GM19025 (cell line): ENCODE measurements around the gene FAM3D.

Source experiments
- ATAC-seq: cut with Tn5 transposase; IDR thresholded peaks from one replicate; pipeline ENCODE4 v1.9.1; 2021; ENCODE audit warnings: mild to moderate bottlenecking, low read depth, moderate library complexity; ENCODE audit not compliant: unreplicated experiment

Gene FAM3D

DNA sequence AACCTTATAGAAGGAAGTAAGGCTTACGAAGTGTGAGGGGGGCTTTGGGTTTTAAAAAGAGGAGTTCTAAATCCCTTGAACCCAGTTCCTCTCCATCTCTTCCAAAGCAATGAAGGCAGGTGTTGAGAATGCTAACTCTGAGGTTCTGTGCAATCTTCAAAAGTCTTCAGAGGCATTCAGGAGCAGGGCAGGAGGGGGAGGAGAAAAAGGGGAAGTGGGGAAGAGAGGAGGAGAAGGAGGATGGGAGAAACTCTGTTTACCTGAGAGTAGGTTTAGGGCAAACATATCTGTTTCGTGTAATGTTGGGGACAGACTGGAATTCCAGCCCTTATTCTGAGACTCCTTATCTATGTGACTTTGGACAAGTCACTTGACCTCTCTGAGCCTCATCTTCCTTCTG is 36.9 kb downstream of the FAM3D start:
- no peak for ATAC-seq

DNA sequence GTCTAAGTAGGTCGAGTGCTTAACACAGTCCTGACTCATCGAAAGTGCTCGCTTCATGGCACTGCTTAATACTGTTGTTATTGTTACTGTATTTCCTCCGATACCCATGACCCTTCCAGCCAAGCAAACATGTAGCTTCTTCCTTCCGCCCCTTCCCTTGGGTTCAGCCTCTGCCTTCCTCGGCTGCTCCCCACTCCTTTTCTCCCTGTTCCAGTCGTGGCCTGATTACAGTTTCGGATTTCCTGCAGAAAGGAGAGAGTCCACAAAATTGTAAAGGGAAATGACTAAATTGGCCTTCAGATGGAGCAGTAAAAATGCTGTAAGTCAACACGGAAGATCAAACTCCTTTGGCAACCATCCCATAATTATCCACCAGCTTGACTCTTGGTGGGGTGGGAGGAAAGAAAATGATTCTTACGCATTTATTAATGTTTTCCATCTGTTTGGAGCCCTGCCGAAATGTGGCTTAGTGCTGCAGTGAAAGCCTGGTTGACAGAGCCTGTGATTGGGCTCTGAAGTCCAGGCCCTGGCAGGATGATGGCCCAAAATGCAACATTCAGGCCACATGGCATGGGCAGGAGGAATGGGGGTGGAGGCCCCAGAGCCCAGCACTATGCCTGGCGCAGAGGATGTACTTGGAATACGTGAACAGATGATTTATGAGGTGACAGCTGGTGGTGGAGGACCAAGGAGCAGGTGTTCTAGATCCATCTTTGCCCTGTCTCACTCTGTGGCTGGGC is 37.6 kb downstream of the FAM3D start:
- no peak for ATAC-seq

DNA sequence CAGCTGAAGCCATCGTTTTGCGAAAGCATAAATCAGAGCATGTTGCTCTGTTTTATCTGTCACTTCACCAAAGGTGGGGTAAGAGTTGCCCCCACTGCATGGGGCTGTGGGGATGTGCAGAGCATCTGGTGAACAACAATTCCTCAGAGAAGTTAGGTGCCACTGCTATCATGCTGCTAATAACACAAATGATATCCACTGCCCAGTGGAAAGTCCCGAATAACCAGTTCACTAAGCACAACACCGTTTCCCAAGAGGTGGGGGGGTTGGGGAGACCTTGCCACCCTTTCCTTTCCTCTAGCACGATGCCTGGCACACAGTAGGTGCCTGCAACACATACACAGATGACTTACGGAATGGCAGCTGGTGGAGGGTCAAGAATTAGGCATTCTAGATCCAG is 38.6 kb downstream of the FAM3D start:
- no peak for ATAC-seq

DNA sequence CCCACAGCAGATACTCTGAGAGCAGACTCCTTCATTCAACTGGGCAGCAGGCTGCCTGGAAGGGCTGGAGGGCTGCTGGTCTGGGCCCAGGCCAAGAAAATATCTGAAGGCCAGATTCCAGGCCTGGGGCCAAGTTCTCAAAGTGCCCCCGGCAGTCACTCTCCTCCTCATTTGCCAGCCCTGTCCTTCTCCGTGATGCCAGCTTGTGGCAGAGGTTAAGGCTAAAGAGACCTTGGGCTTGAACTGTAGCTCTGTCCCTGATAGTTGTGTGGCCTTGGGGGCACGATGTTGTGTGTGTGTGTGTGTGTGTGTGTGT is 39.0 kb downstream of the FAM3D start:
- no peak for ATAC-seq

DNA sequence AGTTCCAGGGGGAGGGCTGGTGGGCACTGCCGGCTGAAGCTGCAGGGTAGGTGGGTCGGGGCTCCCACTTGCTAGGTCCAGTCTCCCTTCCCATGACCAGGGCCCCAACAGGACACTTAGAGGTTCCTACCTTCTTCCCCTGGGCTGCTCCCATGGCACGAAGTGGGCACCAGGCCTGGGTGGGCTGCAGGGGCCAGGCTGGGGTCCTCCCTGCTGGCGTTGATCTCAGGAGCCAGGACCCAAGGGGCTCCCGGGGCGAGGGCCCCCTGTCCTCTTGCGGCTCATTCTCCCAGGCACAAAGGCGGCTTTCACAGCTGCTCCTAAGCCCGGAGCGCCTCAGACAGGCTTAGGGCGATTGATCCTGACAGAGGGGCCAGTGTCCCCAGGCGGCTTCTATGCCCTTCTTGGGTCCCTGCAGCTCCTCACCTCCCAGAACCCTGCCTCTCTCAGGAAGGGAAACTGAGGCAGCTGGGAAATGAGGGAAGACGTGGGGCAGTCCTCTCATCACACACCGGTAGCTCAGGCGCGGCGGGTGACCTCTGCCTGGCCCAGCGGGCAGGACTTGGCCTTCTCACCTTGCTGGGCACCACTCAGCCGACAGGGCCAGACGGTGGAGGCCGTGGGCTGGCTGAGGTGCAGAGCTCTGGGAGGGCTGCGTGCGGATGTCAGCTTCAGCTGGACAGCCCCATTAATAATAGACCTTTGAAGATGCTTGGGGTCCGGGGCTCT is 39.6 kb downstream of the FAM3D start:
- no peak for ATAC-seq

DNA sequence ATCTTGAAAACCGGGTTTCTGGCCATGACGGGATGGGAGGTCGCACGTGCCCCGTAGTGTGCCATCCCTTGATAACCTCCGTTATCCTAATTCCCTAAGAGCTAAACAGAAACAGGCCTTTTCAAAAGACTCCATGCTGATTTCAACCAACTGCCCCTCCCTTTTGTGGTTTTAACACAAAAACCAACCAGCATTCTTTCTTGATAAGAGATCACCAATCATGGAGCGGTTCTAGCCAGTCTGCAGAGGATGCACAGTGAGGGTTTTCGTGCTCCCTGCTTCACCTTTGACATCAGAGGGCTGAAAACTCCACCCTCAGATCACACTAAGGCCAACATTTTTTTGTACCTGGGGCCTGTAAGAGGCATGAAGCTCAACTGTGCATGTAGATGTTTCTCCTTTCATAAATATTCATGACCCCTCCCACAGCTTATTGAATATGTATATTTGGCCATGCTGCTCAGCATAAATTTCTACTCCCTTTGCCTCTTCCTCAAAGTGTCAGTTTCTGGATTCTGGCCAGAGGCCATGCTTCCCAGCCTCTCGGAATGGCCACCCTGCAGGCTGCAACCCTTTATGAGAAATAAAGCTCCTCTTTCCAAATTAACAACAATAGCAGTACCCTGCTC is 41.3 kb downstream of the FAM3D start:
- ATAC-seq: no peak

DNA sequence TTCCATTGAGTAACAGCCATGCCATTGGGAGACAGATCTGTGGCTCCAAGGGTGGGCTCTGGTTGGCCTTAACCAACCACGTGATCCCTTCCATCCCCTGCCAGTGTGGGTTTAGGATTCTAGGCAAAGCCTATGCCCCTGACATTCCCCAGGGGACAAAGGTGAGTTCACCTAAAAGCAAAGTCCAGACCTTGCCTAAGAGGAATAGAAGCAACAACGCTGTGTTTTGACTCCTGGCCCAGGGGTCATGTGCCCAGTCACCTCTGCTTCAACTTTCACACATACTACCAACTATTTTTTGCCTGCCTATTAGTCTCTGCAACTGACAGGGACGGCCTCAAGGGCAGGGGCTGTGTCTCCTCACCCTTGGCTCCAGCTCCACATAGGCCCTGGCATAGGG is 42.0 kb downstream of the FAM3D start:
- no peak for ATAC-seq

DNA sequence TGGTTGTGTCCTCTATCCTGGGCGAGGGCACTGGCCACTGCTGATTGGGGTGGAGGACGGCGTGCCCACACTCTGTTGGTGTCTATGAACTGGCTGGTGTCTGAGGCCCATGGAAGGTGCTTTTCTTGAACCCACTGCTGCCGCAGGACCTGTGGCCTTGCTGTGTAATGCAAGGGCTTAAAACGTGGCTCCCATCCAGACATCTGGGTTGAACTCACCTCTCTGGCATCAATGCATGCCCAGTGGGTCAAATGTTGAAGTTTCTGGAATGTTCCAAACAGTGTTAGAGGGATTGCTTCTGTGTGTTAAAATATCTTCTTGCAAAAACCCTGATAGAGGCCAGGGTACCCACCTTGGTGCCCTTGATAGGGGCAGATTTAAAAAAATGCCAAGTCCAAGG is 42.6 kb downstream of the FAM3D start:
- ATAC-seq: no peak

DNA sequence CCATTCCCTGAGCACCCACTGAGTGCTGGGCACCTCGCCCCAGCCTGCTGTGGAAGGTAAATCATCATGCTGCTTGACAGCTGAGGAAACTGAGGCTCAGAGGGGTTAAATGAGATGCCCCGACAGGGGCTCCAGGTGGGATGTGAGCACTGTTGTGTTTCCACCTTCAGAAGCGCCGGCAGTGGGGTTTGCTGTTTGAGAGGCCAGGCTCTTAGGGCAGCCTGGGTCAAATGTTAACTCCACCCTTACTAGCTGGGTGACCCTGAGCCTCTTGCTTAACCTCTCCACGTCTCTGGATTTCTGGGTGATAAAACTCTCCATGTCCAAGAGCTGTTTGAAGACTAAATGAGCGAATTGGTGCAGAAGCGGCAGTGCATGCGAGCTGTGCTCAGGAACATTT is 43.1 kb downstream of the FAM3D start:
- no peak for ATAC-seq

DNA sequence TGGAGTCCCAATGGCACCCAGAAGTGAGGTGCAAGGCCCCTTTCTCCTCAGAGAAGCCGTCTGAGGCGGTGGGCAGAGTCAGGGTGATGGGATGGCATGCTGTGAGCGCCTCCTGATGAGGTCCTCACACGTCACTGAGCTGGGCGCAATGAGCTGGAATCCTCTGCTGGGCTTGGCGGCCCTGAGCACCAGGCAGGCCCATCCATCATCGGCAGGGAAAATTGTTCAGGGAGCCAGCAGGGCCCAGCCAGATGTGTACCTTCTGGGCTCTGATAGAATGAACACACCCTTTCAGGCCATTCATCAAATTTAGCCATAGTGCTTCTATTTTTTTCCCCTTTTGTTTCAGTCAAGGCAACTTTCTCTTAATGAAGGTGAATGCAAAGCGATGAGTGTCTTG is 43.7 kb downstream of the FAM3D start:
- no peak for ATAC-seq

DNA sequence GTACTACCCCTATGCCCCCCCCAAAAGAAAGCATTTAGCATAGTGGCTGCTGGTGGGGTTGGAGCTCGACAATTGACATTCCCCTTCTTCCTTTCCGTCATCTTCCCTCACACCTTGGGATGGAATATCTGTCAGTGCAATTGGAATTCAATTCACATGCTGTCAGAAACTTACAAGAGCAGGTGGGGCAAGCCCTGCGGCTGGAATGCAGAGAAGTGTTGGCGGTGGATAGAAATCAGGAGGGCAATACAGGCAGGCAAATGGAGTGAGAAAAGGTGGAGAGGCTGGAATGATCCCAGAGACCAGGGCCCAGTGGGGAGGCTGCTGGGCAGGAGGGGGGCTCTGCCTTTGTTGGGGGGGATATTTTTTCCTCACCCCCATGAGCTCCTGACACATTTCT is 44.1 kb downstream of the FAM3D start:
- ATAC-seq: no peak

DNA sequence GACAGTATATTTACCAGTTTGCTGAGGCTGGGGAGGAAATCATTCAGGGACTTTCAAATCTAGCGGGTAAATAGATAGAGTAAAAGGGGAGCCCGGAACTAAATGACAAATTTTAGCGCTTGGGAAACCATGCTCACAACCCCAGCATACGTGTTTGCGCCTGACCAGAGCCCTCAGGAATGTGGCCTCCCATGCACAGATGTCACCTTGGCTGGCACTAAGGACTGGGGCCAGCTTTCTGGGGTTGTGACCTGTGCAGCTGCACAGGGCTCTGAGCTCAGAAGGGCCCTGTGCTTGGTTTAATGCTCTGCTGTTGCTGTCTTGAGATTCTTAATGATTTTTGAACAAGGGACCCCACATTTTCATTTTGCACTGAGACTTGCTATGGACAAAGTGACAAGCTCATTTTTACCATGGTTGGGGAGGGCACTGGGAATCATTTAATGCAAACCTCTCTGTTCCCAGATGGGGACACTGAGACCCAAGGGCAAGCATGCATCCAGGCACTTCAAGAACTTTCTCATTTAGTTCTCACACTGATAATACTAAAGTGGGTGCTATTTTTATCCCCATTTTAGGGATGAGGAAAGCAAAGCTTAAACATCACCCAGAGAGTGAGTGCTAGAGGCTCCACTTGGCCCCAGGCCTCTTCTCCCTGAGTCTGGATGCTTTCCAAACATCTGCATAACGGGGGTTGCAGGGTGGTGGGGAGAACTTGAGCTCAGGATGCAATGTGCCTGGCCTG is 45.3 kb downstream of the FAM3D start:
- no peak for ATAC-seq

DNA sequence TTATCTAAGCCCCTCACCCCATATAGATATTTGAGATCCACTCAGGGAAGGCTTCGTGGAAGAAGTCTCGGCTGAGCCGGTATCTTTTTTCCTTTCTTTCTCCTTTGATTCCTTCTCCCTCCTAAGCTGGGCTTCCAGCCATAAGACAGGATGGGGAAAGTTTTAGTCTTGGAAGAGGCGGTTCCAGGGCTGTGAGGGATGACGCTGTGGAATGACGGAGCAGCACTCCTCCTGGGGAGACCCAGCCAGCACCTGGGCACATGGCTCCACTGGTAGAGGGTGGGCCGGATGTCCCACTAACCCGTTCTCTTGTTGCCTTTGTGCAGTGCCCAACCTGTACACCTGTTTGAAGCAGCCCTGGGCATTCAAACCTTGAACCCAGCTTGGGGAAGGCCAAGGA is 46.2 kb downstream of the FAM3D start:
- no peak for ATAC-seq

DNA sequence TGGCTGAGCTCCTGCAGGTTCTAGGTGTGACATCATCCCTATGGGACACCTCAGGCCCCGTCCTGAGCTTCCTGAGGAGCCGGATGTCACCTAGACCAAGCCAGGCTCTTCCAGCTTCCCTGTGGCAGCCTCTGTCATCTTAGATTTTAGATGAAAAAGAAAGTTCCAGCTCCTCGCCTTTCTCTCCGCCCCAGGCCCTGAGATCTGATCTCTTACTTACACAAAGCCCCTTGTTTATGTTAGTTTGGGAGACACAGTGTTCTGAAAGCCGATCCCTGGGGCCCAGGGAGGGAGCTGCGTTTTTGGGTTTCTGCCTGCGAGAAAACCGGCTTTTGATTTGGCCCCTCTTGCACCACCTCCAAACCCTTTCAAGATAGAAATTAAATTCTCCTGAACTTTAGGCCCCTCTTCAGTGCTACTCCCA is 49.2 kb downstream of the FAM3D start:
- ATAC-seq: no peak

DNA sequence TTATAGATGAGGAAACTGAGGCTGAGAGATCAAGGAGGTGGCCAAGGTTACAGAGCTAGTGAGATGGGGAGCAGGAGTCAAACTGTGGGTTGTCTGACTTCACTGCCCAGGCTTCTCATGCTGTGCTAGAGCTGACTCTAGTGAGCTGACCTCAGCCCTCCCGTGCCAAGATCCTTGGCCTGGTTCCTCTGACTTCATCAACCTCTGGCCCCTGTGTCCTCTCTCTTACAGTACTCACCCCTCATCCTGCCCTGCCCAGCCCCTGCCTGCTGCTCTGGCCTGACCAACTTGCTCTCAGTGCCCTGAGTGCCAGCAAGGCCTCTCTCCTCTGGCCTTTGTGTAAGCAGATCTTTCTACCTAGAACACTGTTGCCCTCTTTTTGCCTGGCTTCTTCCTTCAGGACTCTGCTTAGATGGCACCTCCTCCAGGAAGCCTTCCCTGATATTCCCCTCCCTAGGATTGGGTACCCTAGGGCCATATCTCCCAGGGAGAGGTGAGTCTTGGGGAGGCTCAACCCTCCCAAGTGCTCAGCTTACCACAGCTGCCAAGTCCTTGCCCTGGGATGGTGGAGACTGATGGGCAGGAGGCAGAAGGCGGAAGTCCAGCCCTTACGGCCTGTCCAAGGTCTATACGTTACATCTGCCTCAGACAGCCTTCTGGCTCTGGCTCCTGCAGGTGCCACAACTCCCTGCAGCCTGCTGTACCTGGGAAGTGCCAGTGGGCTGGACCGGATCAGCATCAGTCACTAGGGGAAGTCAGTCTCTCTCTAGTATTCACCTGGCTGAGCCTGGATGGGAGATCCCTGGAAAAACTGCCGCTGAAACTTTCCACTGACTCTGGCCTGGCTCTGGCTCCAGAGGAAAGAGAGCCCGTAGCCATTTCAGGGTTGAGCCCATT is 53.1 kb downstream of the FAM3D start:
- no peak for ATAC-seq

DNA sequence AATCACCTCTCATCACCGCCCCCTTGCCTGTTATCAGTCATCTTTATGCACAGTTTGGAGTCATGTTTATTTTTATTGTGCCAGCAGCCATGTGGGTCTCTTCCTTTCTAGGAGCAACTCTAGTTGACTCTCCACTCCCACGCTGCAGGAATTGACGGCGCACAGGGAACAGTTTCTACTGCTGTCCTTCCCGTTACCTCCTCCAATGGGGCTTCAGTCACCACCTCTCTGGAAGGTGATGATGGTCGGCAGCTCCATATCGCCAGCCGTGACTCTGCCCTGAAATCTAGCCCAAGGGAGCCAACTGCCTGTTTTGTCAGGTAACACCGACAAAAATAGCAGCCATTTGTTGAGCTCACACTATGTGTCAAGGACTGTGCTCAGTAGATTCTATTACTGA is 53.7 kb downstream of the FAM3D start:
- no peak for ATAC-seq

DNA sequence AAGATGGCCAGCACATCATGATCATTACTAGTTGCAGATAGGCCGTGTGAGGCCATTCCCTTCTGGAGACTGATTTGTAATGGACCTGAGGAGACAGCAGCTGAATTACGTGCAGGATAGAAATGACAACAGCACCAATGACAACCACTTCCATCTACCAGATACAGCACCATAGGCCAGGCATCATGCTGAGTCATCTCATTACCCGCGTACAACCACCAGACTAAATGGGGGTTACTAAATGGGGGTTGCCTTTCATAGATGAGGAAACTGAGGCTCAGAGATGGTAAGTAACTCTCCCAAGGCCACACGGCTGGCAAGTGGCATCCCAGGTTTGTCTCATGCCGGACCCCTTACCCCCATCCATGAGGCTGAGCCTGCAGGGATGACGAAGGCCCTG is 56.6 kb downstream of the FAM3D start:
- ATAC-seq: no peak

DNA sequence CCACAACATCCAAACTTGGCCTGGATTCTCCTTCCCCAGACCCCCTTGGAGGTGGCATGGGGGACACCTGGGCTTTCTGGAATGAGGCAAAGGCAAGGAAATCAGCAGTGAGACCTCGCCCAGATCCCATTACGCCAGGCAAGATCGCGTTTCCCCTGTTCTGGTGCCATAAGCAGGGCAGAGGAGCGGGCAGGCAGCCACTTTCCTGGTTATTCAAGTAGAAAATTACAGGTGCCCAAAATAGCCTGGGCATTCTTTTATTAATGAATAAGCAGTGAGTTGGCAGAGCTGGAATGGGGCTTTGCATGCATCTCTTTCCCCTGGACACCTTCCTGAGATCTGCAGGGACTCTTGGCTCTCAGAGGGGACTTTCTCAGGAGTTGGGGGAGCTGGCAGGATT is 57.9 kb downstream of the FAM3D start:
- ATAC-seq: no peak

DNA sequence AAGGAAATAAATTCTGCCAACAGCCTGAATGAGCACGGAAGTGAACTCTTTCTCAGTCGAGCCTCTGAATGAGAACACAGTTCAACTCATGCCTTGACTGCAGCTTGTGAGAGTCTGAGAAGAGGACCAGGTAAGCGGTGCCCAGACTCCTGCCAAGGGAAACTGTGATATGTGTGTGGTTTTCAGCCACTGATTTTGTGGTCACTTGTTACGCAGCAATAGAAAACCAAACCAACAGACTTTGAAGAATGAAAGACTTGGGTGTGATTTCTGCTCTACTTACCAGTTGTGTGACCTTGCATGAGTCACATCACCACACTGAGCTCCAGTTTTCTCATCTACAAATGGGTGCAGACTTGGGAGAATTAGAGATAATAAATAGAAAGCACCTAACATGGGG is 58.8 kb downstream of the FAM3D start:
- ATAC-seq: no peak

DNA sequence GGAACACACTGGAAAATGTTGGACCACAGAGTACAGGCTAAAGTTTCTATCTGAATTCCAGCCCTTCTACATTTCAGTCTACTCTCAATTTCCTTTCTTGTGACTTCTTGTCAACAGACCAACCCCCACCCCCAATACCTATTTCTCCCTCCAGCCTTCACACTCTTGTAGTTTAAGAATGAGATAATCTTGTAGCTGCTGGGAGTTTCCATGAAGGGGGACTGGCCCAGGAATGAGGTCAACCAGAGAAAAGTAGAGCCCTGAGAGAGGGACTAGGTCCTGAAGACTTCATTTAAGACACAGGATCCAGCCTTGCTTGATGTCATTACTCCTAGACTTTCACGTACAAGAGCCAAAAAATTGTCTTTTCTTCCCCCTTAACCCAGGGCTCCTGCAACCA is 59.9 kb downstream of the FAM3D start:
- ATAC-seq: no peak
